Uterus (tissue), 2 donors: Measurements from ENCODE around the gene VIT.

ENCODE experiments used
- CTCF ChIP-seq, 4 experiments: fragments of 200-600 bp in 2 of 4; fragments of 450-650 bp in 2 of 4; sonication (generic) in 2 of 4; IDR thresholded peaks; one replicate each; pipeline ENCODE4 v1.5.1; 2016 to 2019; ENCODE audit warnings: antibody characterized with exemption in 4 of 4, mild to moderate bottlenecking in 2 of 4, moderate library complexity in 1 of 4
- POLR2A ChIP-seq, 2 donors: fragments of 450-650 bp; IDR thresholded peaks; one replicate each; pipeline ENCODE4 v1.6.1; 2016; ENCODE audit warnings: antibody characterized with exemption in 2 of 2, mild to moderate bottlenecking in 1 of 2, moderate library complexity in 1 of 2

DNA sequence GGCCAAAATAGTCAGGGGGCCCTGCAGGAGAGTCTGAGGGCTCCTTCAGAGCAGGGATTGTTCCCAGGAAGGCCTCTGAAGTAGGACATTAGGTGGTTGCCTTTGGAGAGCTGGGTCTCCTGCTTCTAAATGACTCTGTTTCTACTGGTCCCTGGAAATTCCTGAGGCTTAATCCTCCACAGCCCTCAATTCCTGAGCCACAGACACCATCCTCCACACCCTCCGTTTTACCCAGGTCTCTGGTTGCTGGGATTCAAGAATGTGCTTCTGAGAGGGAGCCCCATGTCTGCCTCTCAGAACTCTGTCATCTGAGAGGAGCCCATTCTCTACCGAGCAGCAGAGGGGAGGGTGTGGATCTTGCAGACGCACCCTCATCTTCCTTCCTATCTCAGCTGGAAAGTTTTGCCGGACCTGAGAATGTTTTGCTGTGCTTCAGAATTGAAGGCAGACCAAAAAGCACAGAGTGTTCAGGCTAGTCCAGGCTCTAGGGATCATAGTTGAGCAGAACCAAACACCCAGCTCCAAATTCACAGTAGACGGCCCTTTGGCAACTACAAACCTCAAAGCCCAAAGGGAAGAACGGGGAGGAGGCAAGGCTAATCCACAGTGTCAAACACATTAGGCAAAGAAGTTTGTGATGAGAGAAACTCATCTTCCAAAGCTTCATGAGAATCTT lies 8.1 kb downstream of the VIT start:
- TF ChIP-seq POLR2A (IDR thresholded peaks at IDR 0.05): no peak
- no peak for TF ChIP-seq CTCF (IDR thresholded peaks at IDR 0.05)
